Memory B cell (primary cell): ENCODE data around the gene AJAP1.

Experiments used
- ATAC-seq: fragments of 150-1000 bp; cut with Tn5 transposase; 2 replicates; pipeline ENCODE4 v1.10.0; 2021; ENCODE audit warnings: low read depth, mild to moderate bottlenecking, moderate library complexity
- DNase-seq, 2 donors: peaks; one replicate each; pipeline ENCODE4 v3.0.0; 2022; ENCODE audit warnings: low spot score in 2 of 2
- H3K27ac Mint-ChIP-seq: one replicate; pipeline ENCODE4 v1.8.0; 2022; ENCODE audit warnings: mild to moderate bottlenecking, moderate library complexity, mixed read lengths
- H3K27me3 Mint-ChIP-seq: one replicate; pipeline ENCODE4 v1.8.0; 2022; ENCODE audit warnings: mixed read lengths
- H3K36me3 Mint-ChIP-seq: one replicate; pipeline ENCODE4 v1.8.0; 2022; ENCODE audit warnings: mild to moderate bottlenecking, mixed read lengths
- H3K4me1 Mint-ChIP-seq: one replicate; pipeline ENCODE4 v1.8.0; 2022; ENCODE audit warnings: mixed read lengths
- H3K4me3 Mint-ChIP-seq: one replicate; pipeline ENCODE4 v1.8.0; 2022; ENCODE audit warnings: mild to moderate bottlenecking, moderate library complexity, mixed read lengths
- H3K9me3 Mint-ChIP-seq: one replicate; pipeline ENCODE4 v1.8.0; 2022; ENCODE audit warnings: mixed read lengths

Gene AJAP1

DNA sequence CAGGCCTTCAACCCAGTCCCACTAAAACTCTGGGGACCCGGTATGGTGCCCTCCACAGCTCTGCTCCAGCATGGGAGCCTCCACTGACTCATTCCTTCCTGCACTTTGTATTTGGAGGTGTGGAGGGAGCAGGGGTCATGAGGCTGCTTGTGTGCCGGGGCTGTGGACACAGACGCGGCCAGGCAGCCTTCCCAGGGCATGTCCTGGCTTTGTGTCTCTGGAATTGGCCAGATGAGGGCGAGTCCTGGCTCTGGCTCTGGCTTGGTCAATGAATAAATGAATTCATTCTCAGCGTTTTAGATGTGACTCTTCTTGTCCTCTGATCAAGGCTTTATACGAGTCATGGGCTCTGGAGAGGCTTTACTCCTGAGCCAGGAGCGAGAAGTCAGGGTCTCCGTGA, 19.1 kb downstream of the AJAP1 start:
- peaks cover 3% of the 10 kb centered on the region for H3K9me3 Mint-ChIP-seq
- no peak overlapping the region for H3K4me3 Mint-ChIP-seq
- no peaks in the 10 kb centered on the region for H3K4me1 Mint-ChIP-seq
- DNase-seq, result no peak
- ATAC-seq, result no peak
- no peaks in the 10 kb centered on the region for H3K36me3 Mint-ChIP-seq
- peaks cover 4% of the 10 kb centered on the region for H3K27me3 Mint-ChIP-seq
- no peak overlapping the region for H3K27ac Mint-ChIP-seq

DNA sequence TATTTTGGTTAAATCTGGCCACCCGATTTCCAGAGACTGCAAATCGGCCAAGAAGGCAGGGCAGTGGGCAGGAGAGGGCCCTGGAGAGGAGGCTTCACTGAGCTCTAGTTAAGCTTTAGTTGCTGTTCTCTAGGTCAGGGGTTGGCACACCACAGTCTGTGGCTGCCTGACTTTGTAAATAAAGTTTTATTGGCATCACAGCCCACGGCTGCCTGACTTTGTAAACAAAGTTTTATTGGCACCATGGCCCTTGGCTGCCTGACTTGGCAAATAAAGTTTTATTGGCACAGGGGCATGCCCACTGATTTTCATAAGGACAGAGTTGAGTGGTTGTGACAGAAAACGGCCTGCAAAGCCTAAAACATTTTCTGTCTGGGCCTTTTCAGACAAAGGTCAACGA, 19.7 kb downstream of the AJAP1 start:
- Mint-ChIP-seq H3K4me3 (no peak overlapping the region), H3K27ac (no peak overlapping the region), H3K4me1 (no peaks in the 10 kb centered on the region), H3K9me3 (peaks cover 3% of the 10 kb centered on the region), H3K36me3 (no peaks in the 10 kb centered on the region), H3K27me3 (peaks cover 4% of the 10 kb centered on the region)
- ATAC-seq, result no peak
- DNase-seq, result no peak

DNA sequence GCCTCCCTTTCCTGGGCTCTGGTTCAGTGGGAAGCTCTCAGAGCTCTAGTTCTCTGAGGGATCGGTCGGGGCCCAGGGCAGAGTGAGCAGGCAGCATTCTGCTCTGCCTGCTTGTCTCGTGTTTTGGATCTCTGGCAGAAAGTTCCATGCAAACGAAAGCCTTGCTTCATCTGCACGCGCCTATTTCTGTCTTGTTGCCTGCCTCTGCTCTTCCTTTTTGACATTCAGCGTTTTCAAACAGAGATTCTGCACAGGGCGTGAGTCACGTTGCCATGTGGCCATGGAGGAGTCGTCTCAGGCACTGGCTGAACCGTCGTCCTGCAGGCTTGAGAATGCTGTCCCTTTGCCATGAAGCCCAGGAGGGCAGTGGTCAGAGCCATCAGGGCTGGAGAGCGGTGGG, 20.3 kb downstream of the AJAP1 start:
- peaks cover 4% of the 10 kb centered on the region for H3K27me3 Mint-ChIP-seq
- H3K4me1 Mint-ChIP-seq, result no peaks in the 10 kb centered on the region
- H3K9me3 Mint-ChIP-seq, result peaks cover 5% of the 10 kb centered on the region
- ATAC-seq (no peak), DNase-seq (no peak)
- H3K36me3 Mint-ChIP-seq, result no peaks in the 10 kb centered on the region
- H3K27ac Mint-ChIP-seq, result no peak overlapping the region
- no peak overlapping the region for H3K4me3 Mint-ChIP-seq

DNA sequence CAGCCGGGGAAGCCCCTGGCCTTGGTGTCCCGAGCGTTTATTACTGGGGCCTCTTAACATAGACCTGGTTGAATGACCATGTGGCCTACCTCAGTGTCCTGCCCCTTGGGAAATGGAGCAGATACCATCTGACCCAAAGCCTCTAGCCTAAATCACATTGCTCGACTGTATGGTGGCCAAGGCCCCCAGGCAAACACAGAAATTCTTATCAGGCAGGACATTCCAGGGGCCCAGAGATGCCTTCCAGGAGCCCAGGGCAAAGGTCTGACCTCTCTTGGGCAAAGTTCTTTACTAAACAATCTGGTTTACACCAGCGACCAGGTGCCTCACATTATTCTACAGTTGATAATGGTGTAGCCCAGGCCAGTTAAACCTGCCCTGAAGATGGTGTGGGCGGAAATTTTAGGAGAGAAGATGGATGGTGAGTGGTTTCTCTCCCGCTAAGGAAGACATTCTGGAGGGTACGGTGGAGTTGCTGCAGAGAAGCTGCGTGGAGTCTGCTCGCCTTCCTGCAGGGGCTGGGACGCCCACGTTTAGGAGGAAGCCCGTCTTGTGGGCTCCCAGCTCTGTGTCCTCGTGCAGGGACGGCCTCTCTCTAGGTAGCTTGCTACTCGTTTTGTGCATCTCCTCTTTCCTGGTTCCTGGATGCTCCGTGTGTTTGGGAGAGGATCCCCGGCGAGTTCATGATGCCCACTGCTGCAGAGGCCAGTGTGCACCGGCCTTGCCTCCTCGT, 21.2 kb downstream of the AJAP1 start:
- no peaks in the 10 kb centered on the region for H3K4me1 Mint-ChIP-seq
- H3K36me3 Mint-ChIP-seq, result no peaks in the 10 kb centered on the region
- peaks cover 7% of the 10 kb centered on the region for H3K9me3 Mint-ChIP-seq
- no peak for DNase-seq
- H3K27me3 Mint-ChIP-seq, result peaks cover 4% of the 10 kb centered on the region
- no peak overlapping the region for H3K27ac Mint-ChIP-seq
- no peak for ATAC-seq
- H3K4me3 Mint-ChIP-seq, result no peak overlapping the region

DNA sequence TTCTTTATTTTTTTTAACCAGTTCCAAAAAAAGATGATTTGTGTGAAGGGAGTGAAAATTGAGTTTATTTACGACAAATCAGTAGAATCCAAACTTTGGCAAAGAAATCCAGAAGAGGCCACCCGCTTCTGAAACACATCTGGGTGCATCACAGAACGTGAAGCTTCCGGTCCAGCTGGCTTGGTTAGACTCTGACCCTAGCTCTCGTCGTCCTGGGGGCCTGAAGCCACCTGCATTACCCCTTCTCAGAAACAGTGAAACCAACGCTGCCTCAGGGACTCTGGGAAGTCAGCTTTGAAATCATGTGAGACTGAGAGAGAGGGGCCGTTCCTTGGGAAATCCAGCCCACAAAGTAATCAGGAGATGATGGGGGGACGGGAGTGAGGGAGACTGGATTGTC, 21.8 kb downstream of the AJAP1 start:
- ATAC-seq (no peak), DNase-seq (no peak)
- Mint-ChIP-seq H3K36me3 (no peaks in the 10 kb centered on the region), H3K27me3 (peaks cover 4% of the 10 kb centered on the region), H3K9me3 (peaks cover 9% of the 10 kb centered on the region), H3K27ac (no peak overlapping the region), H3K4me3 (no peak overlapping the region), H3K4me1 (no peaks in the 10 kb centered on the region)

DNA sequence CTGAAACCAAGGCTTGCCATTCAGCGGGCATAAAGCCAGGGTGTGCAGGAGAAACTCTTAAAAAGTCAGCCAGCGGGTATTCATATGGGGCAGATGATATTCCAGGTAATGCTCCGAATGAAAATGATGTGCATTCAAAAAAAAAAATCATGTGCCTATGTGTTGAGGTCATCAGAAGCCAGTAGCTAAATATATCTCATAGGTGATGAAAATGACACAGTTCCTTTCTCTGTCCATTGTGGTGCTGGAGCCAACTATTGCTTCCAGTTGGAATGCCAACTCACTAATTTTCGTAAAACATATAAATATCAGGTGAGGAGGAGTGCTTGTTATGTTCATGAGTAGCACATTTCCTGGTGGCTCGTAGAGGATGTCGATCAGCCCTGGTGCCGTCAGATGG, 23.2 kb downstream of the AJAP1 start:
- no peak overlapping the region for H3K27ac Mint-ChIP-seq
- no peaks in the 10 kb centered on the region for H3K4me1 Mint-ChIP-seq
- H3K27me3 Mint-ChIP-seq, result peaks cover 4% of the 10 kb centered on the region
- H3K4me3 Mint-ChIP-seq, result no peak overlapping the region
- DNase-seq (no peak), ATAC-seq (no peak)
- no peaks in the 10 kb centered on the region for H3K36me3 Mint-ChIP-seq
- H3K9me3 Mint-ChIP-seq, result peaks cover 8% of the 10 kb centered on the region

DNA sequence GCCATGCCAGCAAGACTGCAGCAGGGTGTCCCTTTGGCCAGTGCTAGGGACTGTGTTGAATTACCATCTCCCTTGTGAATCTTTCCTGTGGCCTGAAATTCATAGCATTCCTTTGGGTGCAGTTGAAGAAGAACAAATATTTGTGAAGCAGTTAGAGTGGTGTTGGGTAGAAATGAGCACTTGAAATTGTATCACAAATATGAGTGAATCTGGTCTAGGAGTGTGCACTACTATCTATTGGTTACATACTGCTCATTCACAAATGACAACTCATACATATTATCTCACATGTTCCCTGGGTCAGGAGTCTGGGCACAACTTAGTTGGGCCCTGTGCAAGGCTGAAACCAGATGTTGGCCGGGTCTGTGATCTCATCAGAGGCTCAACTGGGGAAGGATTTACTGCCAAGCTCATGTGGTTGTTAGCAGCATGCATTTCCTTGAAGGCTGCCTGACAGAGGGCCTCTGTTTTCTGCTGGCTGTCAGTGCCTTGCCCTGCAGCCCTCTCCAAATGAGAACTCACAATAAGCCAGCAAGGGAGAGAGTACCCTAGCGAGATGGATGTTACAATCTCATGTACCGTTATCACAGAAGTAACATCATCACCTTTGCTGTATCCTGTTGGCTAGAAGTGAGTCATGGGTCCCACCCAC, 23.8 kb downstream of the AJAP1 start:
- no peaks in the 10 kb centered on the region for H3K4me1 Mint-ChIP-seq
- peaks cover 2% of the 10 kb centered on the region for H3K27me3 Mint-ChIP-seq
- no peak overlapping the region for H3K27ac Mint-ChIP-seq
- no peak overlapping the region for H3K4me3 Mint-ChIP-seq
- H3K9me3 Mint-ChIP-seq, result peaks cover 7% of the 10 kb centered on the region
- H3K36me3 Mint-ChIP-seq, result no peaks in the 10 kb centered on the region
- no peak for ATAC-seq
- DNase-seq, result no peak

DNA sequence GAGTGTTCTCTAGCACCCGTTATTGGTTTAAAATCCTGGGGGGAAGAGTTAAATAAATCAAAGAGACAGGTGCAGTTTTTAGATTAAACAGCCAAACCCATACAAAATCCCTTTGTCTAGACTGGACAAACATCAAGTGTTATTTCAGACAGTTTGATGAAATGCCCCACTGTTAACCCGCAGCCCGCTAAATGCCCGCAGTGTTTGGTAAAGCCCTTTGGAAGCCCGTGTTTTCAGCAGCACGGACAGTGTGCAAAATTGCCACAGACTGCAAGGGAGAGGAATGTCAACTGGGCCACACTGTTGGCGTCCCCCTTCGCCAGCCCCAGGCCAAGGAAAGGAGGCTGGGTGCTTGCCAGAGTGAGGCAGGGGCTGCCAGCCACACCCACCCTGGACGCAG, 26.6 kb downstream of the AJAP1 start:
- Mint-ChIP-seq H3K4me3 (no peak overlapping the region), H3K27me3 (peaks cover 5% of the 10 kb centered on the region), H3K9me3 (peaks cover 8% of the 10 kb centered on the region), H3K27ac (no peak overlapping the region), H3K4me1 (no peaks in the 10 kb centered on the region), H3K36me3 (no peaks in the 10 kb centered on the region)
- no peak for ATAC-seq
- DNase-seq, result no peak

DNA sequence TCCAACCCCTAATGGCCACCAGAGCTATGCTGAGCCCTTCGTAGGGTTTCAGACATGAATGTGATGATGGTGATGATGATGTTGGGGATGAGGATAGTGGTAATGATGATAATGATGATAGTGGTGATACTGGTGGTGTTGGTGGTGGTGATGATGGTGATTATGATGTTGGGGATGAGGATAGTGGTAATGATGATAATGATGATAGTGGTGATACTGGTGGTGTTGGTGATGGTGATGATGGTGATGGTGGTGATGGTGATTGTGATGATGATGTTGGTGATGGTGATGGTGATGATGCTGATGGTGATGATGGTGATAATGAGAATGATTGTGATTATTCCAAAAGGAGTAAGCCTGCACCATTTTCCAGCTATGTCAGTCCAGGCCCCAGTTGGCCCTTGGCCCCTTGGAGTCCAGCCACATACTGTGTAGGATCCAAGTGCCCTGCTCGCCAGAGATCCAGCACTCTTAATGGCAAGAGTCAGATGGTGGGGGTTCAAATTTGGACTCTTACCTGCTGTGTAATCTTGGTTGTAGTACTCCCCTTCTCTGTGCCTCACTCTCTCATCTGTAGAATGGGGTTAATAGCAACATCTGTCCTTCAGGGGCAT, 28.3 kb downstream of the AJAP1 start:
- Mint-ChIP-seq H3K4me1 (no peaks in the 10 kb centered on the region), H3K4me3 (no peak overlapping the region)
- ATAC-seq, result no peak

DNA sequence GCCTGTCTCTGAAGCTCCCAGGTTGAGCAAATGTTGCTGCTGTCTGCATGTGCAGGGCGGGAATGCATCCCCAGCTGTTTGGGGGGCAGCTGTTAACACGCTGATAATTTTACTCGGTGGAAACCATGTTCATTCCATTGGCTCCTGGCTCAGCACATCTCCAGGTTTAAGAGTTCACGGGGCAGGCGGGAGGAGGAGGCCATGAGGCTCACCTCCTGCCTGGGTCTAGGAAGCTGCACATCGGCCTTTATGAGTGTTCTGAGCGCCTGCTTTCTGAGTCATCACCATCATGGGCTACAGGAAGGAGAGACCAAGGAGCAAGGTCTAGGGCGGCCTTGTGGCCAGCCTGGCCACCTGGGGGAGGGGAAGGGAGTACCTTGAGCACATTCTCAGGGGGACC, 29.7 kb downstream of the AJAP1 start:
- H3K4me1 Mint-ChIP-seq, result no peaks in the 10 kb centered on the region

More for the DNA sequence above, 28.3 kb downstream of the AJAP1 start:
- DNase-seq, result no peak
- H3K27ac Mint-ChIP-seq, result no peak overlapping the region
- no peaks in the 10 kb centered on the region for H3K36me3 Mint-ChIP-seq
- H3K27me3 Mint-ChIP-seq, result peaks cover 3% of the 10 kb centered on the region
- H3K9me3 Mint-ChIP-seq, result peaks cover 8% of the 10 kb centered on the region

DNA sequence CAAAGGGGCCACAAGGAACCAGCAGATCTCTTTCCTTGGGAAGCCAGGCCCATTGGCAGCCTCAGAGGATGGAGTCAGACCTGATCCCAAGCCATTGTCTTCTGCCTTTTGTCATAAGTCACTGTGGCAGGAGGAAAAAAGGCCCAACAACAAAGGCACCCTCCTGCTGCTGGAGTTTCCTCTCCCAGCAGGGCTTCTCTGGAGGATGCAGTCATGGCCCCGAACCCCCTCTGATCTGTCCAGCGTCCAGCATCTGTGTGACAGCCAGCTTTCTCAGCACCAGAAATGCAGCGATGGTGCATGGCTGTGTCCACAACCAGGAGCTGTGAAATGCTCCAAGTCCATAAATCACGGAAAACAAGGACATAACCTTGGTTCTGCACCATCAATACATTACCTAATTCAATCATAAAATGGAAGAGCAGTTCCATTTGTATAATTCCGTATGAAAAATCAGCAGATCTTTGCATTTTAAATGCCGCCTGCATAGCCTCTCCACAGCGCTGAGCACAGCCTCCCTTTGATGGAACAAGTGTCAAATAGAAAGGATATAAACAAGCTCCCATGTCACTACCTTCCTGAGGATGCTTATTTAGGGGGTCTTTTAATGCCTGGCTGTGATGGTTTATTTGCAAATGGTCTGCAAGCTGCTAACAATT, 30.6 kb downstream of the AJAP1 start:
- H3K9me3 Mint-ChIP-seq, result peaks cover 6% of the 10 kb centered on the region
- H3K4me1 Mint-ChIP-seq, result no peaks in the 10 kb centered on the region

More for the DNA sequence above, 29.7 kb downstream of the AJAP1 start:
- H3K9me3 Mint-ChIP-seq, result peaks cover 7% of the 10 kb centered on the region
- H3K27ac Mint-ChIP-seq, result no peak overlapping the region
- H3K4me3 Mint-ChIP-seq, result no peak overlapping the region
- H3K36me3 Mint-ChIP-seq, result no peaks in the 10 kb centered on the region
- DNase-seq (no peak), ATAC-seq (no peak)
- H3K27me3 Mint-ChIP-seq, result peaks cover 3% of the 10 kb centered on the region

DNA sequence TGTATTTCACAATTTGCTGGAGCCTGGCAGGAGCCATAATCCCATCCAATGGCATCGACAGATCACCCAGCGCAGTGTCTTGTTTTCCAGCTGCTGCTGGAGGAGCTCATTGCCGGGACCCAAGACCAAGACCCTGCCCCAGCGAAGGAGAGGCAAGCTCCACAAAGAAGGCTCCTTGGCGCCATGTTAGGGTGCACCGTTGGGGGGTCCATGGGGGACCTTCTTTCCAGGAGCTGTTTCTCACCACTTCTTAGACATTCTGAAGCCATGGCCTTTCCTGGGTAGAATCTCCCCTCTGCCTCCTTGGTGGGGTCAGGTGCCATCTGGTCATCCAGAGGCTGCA, 31.1 kb downstream of the AJAP1 start:
- peaks cover 4% of the 10 kb centered on the region for H3K9me3 Mint-ChIP-seq
- ATAC-seq, result no peak

More for the DNA sequence above, 30.6 kb downstream of the AJAP1 start:
- Mint-ChIP-seq H3K27ac (no peak overlapping the region), H3K4me3 (no peak overlapping the region), H3K36me3 (no peaks in the 10 kb centered on the region), H3K27me3 (peaks cover 3% of the 10 kb centered on the region)
- ATAC-seq (no peak), DNase-seq (no peak)

DNA sequence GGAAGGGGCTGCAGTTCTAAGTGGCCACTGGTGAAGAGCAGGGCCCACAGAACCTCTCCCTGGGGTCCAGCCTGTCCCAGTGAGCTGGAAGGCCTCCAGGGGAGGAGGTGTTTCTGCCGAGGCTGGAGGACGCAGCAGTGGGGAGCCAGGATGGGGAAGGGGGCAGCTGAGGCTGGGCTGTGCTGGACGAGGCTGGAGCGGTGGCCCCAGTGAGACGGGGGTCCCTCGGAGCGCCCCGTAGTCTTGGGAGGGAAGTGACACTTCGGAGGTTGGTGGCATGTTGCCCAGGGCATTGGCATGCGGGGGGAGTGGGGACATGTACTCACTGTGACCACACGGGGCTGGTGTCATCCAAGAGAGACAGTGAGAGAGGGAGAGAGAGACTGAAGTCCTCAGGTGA, 33.5 kb downstream of the AJAP1 start:
- ATAC-seq, result no peak
- no peaks in the 10 kb centered on the region for H3K36me3 Mint-ChIP-seq
- no peak overlapping the region for H3K27ac Mint-ChIP-seq

More for the DNA sequence above, 31.1 kb downstream of the AJAP1 start:
- Mint-ChIP-seq H3K27me3 (peaks cover 3% of the 10 kb centered on the region), H3K36me3 (no peaks in the 10 kb centered on the region), H3K4me1 (no peaks in the 10 kb centered on the region), H3K27ac (no peak overlapping the region), H3K4me3 (no peak overlapping the region)
- DNase-seq, result no peak

DNA sequence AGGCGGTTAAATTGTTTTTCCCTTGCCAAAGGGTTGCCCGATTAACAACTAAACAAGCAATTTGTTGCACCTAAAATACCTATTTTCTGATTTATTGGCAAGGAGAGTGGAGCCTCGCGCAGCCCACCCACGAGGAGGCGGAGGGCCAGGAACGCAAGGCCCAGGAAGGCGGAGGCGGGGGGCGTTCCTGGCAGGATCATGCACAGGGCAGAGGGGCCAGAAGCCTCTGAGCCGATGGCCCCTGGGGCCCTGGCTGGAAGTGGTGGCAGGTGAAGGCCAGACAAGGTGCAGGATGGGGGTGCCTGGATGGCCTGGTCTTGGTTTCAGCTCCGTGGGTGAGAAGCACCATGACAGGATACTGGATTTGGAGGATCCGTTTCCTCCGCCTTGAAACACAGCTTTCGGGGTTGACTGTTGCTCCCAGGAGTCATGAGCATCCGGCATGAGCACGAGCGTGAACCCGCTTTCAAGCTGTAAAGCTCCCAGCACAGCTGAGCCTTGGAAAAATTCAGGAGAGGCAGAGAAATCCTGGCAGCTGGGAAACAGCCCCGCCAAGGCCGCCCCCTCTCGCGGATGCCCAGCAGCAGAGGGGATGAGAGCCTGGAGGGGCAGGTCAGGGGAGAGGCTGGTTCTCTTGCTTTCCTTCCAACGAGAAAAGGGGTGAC, 35.0 kb downstream of the AJAP1 start:
- Mint-ChIP-seq H3K36me3 (no peaks in the 10 kb centered on the region), H3K9me3 (no peaks in the 10 kb centered on the region), H3K27me3 (peaks cover 1% of the 10 kb centered on the region), H3K4me3 (no peak overlapping the region), H3K4me1 (no peaks in the 10 kb centered on the region), H3K27ac (no peak overlapping the region)
- ATAC-seq, result no peak
- DNase-seq, result no peak

More for the DNA sequence above, 33.5 kb downstream of the AJAP1 start:
- H3K9me3 Mint-ChIP-seq, result peaks cover 1% of the 10 kb centered on the region
- H3K4me3 Mint-ChIP-seq, result no peak overlapping the region
- no peak for DNase-seq
- H3K27me3 Mint-ChIP-seq, result peaks cover 4% of the 10 kb centered on the region
- no peaks in the 10 kb centered on the region for H3K4me1 Mint-ChIP-seq
